Skin of body (tissue), 2 donors: Measurements from ENCODE around the gene ADAM19. TPM values are rescaled to one million over a fixed set of nuclear protein-coding genes. Genes with fewer than 3 reads are reported as not detected.

Source experiments
- DNase-seq: peaks from one replicate; lab custom pipeline; 2025; lab: John Stamatoyannopoulos, UW
- total RNA-seq: library from RNA; depleted of rRNA; stranded (reverse); fragments of >200 nt; gene quantifications from one replicate; pipeline ENCODE4 v1.2.3, GENCODE V29; 2014

The ADAM19 gene
- total RNA-seq, 1 donor from 2014 or later, result 5.9 TPM

GRCh38 chr5:157594675-157595459 is 19.3 kb upstream of the ADAM19 start:
- no peak for DNase-seq

DNA sequence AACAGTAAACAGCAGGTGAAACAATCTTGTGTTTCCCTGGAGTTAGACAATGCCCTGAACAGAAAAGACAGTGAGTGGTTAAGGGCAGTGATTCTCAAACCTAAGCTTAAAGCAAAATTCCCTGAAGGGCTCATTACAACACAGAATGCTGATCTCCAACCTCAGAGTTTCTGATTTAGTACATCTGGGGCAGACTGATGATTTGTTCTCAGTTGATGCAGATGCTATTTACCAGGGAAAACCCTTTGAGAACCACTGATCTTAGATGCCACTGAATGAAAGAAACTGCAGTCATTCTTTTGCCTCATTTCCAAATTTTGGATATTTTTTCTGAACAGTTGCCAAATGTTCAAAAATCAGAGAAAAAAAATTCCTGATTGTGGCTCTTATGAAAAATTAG is 18.7 kb upstream of the ADAM19 start:
- no peak for DNase-seq

- DNase-seq, result no peak
These were observed 17.6 kb upstream of the ADAM19 start for GRCh38 chr5:157593052-157593757.

DNA sequence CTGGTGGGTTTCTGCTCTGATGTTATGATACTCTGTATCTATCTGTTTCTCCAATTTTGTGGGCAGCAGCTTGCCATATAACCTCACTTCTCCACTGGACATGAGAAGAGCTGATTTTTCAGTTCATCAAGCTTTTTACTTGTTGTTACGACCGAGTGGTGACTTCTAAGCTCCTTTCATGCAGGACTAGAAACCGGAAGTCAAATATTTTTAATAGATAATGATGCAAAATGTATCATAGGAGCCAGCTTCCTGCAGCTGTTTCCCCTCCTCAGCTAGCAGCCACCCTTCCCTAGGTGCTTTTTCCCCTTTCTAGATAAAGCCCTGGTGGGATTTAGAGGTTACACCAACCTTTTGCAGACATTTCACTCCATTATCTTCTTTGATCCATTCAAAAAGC is 17.0 kb upstream of the ADAM19 start:
- DNase-seq, result no peak

GRCh38 chr5:157590478-157590877 is 14.9 kb upstream of the ADAM19 start:
- DNase-seq, result no peak

GRCh38 chr5:157584628-157585027 is 9.1 kb upstream of the ADAM19 start:
- no peak for DNase-seq

DNA sequence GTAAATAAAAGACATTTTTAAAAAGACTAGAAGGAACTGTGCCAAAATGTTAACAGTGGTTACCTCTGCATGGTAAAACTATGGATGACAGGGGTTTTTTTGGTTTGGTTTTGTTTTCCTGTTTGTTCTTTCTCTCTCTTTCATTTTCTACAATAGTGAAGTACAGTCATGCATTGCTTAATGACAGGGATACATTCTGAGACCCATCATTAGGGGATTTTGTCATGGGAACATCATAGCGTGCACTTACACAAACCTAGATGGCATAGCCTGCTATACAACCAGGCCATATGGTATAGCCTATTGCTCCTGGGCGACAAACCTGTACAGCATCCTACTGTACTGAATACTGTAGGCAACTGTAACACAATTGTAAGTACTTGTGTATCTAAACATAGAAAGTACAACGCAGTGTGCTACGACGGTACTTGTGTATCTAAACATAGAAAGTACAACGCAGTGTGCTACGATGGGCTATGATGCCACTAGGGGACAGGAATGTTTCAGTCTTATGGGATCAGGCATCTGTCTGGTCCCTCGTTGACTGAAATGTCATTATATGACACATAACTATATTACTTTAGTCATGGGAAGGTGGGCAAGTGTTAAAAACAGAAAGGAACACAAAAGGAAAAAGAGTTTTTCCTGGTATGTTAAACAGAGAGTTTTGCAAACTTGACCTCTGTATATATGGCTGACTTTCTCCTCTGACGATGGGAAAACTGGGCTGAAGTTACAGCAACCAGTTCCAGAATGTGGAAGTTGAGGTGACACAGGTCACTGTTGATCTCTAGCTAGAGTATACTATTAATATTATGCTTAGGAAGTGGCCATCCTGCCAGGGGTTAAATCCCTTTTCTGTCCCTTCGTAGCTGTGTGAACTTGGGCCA is 7.4 kb upstream of the ADAM19 start:
- no peak for DNase-seq

DNA sequence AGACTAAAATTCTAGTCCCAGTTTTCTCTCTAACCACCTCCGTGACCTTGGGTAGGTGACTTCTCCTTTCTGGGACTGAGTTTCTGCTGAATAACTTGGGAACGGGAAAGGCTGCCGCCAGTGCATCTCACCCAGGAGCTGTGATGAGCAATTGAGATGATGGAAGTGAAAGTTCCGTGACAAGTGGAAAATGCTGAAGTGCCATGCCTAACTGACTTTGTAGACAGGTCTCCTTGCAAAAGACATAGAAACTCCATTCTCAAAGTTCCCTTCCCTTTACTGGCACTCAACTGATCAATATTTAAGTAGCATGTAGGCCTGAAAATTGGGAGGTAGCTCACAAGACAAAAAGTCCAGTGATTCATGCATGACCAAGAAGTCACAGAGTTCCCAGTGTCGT is 6.3 kb upstream of the ADAM19 start:
- DNase-seq, result no peak

DNA sequence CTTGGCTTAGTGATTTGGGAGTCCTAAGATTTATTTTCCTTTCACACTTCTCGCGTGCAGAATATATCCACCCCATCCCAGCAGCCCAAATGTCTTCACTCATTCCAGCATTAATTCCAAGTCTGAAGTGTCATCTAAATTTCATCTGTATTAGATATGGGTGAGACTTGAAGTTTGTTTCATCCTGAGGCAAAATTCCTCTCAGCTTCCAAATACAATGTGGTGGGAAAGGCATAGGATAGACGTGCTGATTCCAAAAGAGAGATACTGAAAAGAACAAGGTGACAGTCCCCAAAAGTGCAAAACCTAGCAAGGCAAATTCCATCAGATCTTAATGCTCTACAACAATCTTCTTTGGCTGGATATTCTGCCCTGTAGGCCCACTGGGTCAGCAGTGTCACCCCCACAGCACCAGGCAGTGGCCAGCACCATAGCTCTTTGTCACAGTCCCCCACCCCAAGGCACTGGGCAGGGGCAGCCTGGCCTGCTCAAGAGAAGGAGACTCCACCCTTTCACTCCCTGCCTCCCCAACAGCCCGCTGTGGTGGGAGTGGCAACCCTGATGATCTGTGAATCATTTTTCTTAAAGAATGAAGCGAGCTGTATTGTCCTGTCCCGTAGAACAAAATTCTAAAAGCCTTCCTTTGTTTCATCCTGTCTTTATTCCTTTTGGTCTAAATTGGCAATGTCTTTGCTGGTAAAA is 2.7 kb upstream of the ADAM19 start:
- DNase-seq, result no peak

- DNase-seq, result no peak
These were observed 1.1 kb upstream of the ADAM19 start for GRCh38 chr5:157576678-157577077.

DNA sequence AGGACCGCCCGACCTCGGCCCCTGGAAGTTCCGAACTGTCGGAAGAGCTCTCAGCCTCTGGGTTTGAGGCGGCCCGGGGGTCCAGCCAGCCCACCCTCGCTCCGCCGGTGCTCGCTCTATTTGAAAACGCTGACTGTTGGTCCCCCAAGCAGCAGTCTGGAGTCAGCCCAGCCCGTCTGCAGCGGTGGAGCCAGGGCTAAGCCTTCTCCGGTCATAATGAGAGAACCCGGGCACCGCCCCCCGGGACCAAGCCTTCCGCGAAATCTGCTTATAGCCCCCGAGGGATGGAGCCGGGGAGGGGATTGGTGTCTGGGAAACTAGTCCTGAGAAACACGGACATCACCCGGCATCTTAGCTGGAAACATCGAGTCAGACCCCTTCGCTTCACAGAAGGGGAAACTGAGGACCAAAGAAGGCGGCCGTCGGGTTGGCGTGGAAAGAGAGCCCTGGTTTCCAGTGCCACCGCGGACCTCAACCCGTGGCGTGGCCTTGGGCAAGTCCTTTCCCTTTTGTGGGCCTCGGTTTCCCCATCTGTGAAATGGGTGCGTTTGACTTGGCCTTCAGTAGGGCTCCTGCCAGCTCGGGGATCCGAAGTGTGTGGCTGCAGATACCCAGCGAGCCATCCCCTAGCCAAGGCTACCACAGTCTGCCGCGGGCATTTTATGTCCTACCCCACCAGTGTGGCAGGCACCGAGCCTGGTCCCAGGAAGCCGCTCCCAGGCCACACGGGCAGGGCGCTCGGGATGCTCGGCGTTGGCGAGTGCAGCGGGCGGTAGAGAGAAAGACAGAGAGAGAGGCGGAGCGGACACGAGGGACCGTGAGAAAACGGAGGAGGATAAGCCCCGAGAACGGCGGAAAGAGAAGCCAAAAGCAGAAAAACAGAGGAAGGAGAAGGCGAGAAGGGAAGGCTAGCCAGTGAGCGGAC is 857 bp downstream of the ADAM19 start:
- no peak for DNase-seq

DNA sequence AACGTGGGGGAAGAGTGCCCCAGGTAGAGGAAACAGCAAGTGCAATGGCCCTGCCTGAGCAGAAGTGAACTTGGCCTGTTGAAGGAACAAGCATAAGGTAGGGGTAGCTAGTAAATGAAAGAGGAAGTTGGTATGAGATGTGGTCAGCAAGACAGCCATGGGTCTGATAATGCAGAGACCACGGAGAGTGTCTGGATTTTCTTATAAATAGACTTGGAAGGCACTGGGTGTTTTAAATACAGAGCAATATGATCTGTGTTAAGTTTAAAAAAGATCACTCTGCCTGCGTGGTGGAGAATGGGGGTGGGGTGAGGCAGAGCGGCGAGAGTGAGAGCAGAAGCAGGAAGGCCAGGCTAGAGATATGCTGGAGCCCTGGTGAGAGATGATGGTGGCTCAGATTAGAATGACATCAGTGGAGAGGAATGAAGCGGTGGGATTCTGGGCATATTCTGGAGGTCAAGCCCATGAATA is 4.2 kb downstream of the ADAM19 start:
- no peak for DNase-seq

DNA sequence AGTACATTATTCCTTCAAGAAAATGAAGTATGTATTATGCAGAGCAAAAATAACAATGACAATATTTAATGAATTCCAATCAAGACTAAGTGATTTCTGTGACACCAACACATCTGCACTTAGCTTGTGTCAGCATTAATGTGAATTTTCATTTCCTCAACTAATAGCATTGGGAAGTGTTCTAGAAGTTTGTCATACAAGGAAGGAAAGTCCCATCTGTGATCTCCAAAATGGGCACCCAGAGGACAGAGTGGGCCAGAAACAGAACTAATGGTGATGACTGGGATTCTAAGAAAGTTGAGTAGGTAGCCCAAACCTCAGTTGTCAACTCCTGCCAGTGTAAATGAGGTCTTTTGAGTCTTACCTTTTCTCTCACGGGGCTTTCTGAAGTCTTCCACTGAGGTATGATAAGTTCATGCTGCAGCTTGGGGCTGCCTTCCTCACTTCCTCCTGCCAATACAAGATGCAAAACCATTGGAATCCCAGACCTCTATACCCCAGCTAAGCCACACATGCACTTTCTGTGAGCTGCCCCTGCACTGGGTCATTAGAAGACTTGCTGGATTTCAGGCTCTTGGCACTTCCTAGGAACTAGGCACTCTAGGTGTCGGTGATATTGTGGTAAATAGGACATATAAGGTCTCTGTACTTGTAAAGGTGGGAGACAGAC is 4.9 kb downstream of the ADAM19 start:
- DNase-seq, result no peak

DNA sequence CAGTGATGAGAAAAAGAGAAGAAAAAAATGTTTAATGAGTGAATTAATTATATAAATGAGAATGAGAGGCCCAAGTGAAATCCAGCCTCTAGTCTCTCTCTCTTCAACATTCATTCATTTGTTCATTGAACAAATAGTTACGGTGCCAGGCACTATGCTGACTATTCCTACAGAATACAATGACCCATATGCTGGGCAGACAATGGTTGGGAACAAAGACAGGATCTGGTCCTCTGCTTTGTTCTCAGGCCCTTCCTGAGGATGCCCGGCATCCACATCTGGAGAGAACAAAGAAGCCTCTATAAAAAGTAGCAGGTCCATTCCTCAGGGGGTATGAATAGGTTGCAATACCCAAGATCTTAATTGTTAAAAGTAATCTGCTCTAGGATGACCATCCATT is 6.9 kb downstream of the ADAM19 start:
- no peak for DNase-seq

DNA sequence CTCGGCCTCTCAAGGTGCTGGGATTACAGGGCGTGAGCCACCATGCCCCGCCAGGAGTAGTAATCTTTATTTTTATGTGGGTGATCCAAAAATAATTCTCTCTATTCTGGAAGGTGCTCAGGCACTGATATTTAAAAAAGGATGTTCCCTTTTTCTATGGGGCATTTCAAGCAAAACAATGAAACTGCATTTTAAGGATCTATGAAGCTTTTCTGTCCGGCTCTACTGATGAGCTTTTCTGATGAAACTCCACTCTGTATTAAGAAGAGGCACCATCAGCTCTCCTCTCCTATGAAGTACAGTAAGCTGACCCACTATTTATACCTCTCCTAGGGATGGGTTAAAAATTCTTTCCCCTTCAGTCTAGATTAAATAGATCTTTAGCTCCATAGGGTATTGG is 7.4 kb downstream of the ADAM19 start:
- no peak for DNase-seq

- DNase-seq, result no peak
These were observed 8.6 kb downstream of the ADAM19 start for GRCh38 chr5:157566902-157567489.

DNA sequence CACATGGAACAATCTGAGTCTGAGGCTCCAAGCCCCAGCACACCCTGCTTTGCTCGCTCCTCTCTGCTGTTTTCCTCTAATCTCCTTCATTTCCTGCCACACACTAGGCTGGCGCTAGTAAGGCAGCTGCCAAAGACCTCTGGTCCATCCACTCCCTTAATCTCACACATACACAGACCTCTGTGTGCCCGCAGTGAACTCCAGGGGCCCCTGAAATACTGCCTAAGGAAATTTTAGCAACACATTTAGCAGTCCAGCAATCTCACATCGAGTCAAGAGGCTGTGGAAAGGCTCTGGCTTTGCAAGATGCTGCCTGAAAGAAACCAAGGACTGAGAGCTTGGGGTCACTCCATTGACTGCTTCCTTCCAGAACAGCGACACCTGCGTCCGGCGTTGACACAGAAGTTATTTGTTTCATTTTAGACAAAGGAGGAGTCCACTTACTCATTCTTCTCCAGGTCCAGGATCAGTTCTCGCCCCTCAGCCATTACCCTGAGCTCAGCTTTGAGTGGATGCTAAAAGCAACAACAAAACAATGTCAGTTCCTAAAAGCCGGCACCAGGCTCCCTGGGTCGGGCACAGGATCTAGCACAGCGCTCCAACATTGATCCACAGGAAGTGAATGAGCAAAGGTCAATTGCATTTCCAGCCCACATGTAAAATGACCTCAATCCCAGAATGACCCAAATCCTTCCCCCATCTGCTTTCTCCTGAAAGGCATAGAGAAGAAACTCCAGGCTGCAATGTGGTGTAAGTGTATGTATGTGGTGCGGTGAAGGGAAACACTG is 11.5 kb downstream of the ADAM19 start:
- no peak for DNase-seq

DNA sequence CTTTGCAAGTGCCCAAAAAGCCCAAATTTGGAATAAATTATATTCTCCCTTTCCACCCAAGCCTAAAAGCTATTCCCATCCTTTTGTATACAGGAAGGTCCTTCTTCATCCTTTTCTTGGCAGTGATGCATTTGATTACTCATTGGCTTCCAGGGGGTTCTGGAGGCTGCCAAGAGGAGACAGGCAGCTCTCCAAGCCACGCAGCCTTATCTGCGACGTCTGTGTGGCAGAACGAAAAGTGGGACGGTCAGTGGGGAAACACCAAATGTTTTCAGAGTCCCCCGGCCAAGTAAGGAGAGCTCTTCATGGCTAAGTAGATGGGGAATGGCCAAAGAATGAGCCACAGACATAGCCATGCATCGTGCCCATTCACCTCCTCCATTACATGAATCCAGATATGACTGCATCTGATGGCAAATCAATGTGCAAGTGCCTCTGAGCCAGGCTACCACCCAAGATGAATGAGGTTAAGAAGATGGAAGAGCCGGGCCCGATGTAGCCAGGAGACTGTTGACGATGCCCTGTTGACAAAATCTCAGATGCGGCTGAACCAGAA is 12.1 kb downstream of the ADAM19 start:
- no peak for DNase-seq
